ENCODE results near the gene SPTBN1.

GRCh38 chr2:54651291-54651690 lies 195.2 kb downstream of the SPTBN1 start:
- TF ChIP-seq, protein P1, sequence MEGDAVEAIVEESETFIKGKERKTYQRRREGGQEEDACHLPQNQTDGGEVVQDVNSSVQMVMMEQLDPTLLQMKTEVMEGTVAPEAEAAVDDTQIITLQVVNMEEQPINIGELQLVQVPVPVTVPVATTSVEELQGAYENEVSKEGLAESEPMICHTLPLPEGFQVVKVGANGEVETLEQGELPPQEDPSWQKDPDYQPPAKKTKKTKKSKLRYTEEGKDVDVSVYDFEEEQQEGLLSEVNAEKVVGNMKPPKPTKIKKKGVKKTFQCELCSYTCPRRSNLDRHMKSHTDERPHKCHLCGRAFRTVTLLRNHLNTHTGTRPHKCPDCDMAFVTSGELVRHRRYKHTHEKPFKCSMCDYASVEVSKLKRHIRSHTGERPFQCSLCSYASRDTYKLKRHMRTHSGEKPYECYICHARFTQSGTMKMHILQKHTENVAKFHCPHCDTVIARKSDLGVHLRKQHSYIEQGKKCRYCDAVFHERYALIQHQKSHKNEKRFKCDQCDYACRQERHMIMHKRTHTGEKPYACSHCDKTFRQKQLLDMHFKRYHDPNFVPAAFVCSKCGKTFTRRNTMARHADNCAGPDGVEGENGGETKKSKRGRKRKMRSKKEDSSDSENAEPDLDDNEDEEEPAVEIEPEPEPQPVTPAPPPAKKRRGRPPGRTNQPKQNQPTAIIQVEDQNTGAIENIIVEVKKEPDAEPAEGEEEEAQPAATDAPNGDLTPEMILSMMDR (conservative IDR thresholded peaks at IDR 0.05; ENCODE audit: low read length) = no peak
- no peak for TF ChIP-seq EZH2phosphoT487 (IDR thresholded peaks at IDR 0.05; ENCODE audit: borderline replicate concordance)
